GM21576 (cell line): ENCODE measurements around the gene CNST.
"Not testable (repeated sequence)": the region's sequence is repeated elsewhere in the genome, so short reads cannot be mapped to it uniquely, and the experiment has no call there.

Experiments used
- ATAC-seq: cut with Tn5 transposase; IDR thresholded peaks from one replicate; pipeline ENCODE4 v1.9.1; 2021; ENCODE audit warnings: mild to moderate bottlenecking, moderate library complexity; ENCODE audit not compliant: unreplicated experiment

Gene CNST

GRCh38 chr1:246617768-246618167, 51.5 kb downstream of the CNST start:
- no peak for ATAC-seq

DNA sequence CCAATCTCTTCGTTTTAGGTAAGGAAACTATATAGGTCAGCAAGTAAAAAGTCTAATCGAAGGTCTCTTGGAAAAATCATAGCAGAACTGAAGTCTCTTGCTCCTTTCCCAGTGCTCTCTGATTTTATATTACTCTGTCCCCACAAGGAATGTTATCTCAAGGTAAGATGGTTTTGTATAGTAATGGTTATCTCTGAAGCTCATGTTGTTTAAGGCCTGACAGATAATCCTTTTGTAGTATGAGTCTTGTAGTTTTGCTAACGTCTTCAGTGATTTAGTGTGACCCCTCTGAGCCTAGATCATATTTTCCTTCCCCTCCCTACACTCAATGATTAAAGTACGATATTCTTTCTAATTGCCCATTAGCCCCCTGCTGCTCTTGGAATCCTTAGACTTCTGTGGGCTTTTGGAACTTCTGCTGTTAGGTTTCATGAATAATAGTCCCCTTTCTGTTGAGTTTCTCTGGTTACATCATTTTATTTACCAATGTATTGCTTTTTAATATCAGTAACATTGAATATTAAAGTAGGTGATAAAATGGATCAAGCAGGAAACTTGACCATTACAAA, 52.1 kb downstream of the CNST start:
- no peak for ATAC-seq

DNA sequence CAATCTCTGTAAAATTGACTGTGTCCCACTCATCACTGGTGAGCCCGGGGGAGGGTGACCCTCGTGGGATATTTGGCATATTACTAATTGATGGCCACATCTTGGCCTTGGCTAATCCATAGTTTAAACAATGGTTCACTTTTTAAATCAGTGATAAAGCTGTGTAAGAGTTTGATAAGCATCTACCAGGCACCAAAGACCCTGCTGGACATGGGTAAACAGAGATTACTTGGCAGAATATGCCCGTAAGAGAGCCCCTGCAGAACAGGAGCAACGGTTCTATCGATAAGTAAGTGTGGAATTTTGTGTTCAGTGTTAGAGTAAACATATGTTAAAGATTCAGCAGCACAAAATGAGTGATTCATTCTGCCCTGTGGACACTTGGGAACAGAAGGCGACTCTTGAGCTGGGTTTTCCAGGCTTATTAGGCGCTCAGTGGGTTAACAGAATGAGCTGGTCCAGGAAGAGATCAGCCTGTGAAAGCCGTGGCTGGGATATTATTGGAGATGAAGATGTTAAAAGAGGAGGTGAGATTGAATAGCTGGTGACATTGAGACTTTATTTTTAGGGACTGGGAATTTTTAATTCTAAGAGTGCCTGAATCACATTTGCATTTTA, 55.9 kb downstream of the CNST start:
- ATAC-seq, result no peak

GRCh38 chr1:246624091-246624490, 57.8 kb downstream of the CNST start:
- no peak for ATAC-seq

DNA sequence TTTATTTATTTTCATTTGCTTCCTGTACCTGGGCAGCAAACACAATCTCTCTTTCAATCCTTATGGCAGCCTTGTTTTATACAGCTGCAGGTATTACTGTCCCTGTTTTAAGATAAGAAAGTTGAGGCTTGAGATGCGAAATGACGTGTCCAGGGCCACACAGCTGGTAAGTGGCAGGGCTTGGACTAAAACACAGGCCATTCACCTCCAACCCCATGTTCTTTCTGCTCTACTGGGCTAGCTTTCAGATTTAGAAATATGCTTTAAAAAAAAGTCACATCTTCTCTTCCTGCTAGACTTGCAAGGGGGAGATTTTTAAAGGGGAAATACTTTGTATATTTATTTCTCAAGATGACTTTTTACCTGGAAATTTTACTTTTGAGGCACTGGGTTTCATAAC, 62.8 kb downstream of the CNST start:
- peak; percentile 95 for ATAC-seq

DNA sequence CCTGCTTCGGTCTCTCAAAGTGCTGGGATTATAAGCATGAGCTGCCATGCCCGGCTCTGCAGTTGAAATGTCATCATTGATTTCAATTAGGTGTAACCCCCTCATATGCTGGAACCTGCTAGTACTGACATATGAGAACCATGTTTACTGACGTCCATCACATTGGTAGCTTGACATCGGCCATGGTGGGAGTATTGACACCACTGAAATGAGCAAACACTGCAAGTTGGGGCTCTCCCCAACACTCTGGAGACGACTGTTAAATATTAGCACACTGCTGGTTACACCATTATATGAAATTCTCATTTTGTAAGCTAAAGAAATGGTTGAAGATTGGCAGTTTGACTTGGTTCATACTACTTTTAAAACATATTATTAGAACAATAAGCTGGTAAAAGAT, 63.7 kb downstream of the CNST start:
- no peak for ATAC-seq

GRCh38 chr1:246631426-246631825, 65.2 kb downstream of the CNST start:
- no peak for ATAC-seq

DNA sequence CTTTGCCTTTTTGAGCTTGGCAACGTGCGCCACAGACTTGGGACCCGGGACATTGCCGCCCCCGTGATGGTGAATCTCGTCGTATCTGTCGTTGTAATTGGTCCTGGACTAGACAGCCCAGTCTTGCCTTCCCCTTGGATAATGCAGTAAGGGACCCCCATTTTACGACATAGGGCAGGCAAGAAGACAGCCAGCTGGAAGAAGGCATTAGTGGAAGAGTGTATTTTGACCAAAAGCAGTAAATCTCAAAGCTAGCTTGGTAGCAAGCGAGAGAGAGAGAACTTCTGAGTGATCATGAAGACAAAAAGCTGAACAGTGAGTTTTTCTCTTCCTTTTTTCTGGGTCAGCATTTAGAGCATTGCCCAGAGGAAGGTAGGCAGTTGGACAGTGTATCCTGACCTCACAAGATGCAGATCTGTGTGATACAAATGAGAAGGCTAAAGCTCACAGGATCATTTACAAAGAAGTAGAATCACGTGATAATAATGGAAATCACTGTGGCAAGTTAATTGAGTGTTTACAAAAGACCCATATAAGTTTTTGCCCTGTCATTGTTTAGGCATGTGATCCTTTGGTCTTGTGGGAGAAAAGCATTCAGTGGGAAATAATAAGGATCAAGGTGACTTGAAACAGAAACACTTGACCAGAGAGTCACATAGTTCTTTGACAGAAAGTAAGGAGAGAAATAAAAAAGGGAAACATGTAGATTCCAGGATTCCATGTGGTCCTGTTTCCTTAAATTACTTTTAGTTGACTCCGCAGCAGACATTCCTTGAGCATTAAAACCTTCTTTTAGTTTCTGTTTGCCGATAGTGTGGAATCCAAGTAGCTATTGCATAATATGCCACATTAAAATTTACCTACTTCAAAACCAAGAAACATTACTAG, 66.3 kb downstream of the CNST start:
- ATAC-seq, result no peak

- ATAC-seq, result not testable (repeated sequence)
These were observed 68.4 kb downstream of the CNST start for GRCh38 chr1:246634659-246635058.

- ATAC-seq, result no peak
These were observed 72.8 kb downstream of the CNST start for GRCh38 chr1:246638941-246639655.

DNA sequence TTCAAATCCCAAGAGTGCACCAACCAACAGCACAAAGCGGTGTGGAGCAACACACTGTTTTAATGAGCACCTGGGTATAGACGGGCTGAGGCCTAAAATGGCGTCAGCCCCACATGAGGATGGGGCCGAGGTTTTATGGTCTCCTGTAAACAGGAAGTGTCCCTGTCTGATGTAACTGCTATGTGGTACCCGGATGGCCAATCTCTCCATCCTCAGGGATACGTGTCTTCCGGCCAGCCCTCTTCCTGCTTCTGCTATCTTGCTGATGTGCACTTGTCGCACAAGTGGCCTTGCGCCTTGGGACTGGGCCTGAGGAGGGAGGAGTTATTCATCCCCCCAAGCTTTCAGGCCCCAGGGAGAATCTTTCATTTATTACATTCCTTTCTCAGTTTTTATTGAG, 73.5 kb downstream of the CNST start:
- no peak for ATAC-seq

DNA sequence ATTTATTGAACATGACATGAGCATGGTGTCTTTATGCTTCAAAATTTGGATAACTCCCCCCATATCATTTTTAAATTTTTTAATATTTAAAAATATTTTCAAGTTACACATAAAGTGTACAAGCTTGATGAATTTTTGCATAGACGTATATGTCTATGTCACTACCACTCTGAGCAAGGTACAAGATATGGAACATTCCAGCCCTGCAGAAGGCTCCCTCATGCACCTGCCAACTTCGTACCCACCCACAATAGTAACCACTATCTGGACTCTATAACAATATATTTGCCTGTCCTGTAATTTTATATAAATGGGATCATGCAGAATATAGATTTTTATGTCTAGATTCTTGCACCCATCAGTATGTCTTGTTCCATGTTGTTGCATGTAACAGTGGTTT, 74.5 kb downstream of the CNST start:
- ATAC-seq, result no peak

DNA sequence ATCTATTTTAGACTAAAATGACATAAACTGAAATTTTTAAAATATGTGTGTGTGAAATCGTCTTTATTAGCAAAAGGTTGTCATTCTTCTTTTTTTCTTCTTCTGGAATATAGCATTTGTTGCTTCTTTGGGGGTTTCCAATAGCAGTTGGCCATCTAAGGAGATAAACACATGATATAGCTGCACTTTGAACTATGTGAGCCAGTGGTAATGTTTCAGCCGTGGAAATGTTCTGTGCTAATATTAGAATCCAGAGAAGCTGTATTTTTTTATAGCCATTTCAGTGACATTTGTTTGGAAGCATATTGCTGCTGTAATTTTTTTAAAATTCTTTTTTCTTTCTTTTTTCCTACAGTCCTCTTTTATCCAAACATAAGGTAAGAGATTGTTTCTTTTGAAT, 75.1 kb downstream of the CNST start:
- ATAC-seq, result no peak

- no peak for ATAC-seq
These were observed 76.5 kb downstream of the CNST start for GRCh38 chr1:246642719-246643118.

GRCh38 chr1:246647113-246647512, 80.9 kb downstream of the CNST start:
- ATAC-seq, result no peak

GRCh38 chr1:246647513-246647912, 81.3 kb downstream of the CNST start:
- ATAC-seq, result no peak

- no peak for ATAC-seq
These were observed 84.9 kb downstream of the CNST start for GRCh38 chr1:246651012-246651695.

GRCh38 chr1:246658567-246658966, 92.3 kb downstream of the CNST start:
- ATAC-seq, result no peak

DNA sequence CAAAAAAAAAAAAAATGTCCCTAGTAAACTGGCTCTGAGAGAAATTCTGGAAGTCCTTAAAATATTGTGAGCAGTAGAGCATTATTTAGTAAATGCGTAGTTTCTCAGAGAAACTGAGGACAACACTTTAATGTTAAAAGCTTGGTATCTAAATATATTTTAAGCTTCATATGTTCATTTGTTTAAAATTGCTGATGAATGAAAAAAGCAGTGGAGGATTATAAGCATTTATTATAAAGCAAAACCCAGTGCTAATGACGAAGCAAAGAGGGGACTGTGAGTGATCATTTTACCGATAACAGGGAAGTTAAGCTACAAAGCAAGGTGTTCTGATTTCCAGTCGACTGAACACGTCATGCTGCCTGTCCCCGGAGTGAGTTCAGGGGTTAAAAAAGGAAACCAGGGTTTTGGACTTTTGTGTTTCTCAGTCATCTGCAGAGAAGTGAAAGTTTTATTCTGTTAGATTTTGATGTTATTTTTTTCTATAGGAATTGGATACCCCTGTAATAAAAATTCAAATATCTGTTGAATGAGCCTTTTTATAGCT, 93.4 kb downstream of the CNST start:
- peak; percentile 61 for ATAC-seq

DNA sequence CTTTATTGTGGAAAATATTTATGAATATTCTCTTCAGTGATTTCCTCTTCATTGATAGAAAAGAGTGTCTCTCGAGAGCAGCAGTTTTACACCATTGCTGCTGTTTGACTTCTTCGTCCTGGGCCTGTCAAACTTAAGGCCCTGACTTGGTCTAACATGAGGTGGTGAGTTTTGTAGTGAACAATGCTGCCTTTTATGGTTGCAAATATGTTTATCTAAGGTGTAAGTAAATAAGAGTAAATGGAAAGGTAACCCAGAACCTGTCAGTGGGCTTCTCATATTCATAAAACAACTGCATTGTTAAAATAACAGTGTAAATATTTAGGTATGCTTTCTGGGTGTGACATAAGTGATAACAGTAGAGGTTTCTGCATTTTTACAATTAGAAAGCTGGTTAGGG, 95.2 kb downstream of the CNST start:
- no peak for ATAC-seq

DNA sequence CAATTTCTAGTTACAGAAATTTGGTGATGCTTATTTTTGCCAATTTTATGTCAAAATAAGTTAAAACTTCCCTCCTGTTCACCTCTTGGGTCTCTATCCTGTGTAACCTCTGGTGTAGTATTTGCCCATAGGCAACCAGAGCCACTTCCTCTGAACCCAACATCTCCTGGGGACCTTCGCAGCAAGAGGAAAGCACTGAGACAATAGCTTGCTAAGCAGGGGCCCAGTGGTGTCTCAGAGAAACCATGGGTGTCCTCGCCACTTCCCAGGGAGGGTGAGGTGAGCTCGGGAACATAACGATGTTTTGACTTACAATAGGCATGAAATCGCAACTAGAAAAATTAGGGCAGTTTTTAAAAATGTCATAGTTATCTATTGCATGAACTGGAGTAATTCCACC, 101.5 kb downstream of the CNST start:
- no peak for ATAC-seq
